OCI-LY1 (cell line): Measurements from ENCODE around the gene OGFR.

Source experiments
- H2AFZ ChIP-seq: fragments of 200-600 bp; sonication (generic), shearing (Covaris generic); 2 replicates; pipeline ENCODE4 v1.6.0; 2014; ENCODE audit warnings: antibody characterized with exemption, mild to moderate bottlenecking, low read length
- H3F3A ChIP-seq: fragments of 200-600 bp; sonication (generic), shearing (Covaris generic); 2 replicates; pipeline ENCODE4 v1.6.0; 2014; ENCODE audit warnings: mild to moderate bottlenecking, antibody characterized with exemption, low read length, moderate library complexity; ENCODE audit not compliant: insufficient read depth
- H3K27ac ChIP-seq: fragments of 200-600 bp; sonication (generic); 2 replicates; pipeline ENCODE4 v1.5.1; 2014; ENCODE audit warnings: low read length, mixed run types, mild to moderate bottlenecking, low read depth; ENCODE audit not compliant: poor library complexity, severe bottlenecking
- H3K27me3 ChIP-seq: fragments of 200-600 bp; sonication (generic); 2 replicates; pipeline ENCODE4 v1.6.0; 2014; ENCODE audit warnings: antibody characterized with exemption, mild to moderate bottlenecking, low read length, moderate library complexity; ENCODE audit not compliant: insufficient read depth
- H3K36me3 ChIP-seq: fragments of 200-600 bp; sonication (generic); 2 replicates; pipeline ENCODE4 v1.6.1; 2014; ENCODE audit warnings: mild to moderate bottlenecking, antibody characterized with exemption, low read length, moderate library complexity, mixed read lengths; ENCODE audit not compliant: insufficient read depth
- H3K4me1 ChIP-seq: fragments of 200-600 bp; sonication (generic); 2 replicates; pipeline ENCODE4 v1.5.1; 2014; ENCODE audit warnings: mild to moderate bottlenecking, low read length, moderate library complexity; ENCODE audit not compliant: insufficient read depth, severe bottlenecking
- H3K4me2 ChIP-seq: fragments of 200-600 bp; sonication (generic), shearing (Covaris generic); 2 replicates; pipeline ENCODE4 v1.6.1; 2014; ENCODE audit warnings: low read length
- H3K4me3 ChIP-seq: fragments of 200-600 bp; sonication (generic); 2 replicates; pipeline ENCODE4 v1.5.1; 2014; ENCODE audit warnings: low read length, low read depth, mild to moderate bottlenecking, mixed read lengths; ENCODE audit not compliant: poor library complexity, severe bottlenecking
- H3K79me2 ChIP-seq: fragments of 200-600 bp; shearing (Covaris generic); 2 replicates; pipeline ENCODE4 v1.6.1; 2016; ENCODE audit warnings: mixed run types, low read length, mixed read lengths; ENCODE audit not compliant: insufficient read depth
- H3K9ac ChIP-seq: fragments of 200-600 bp; sonication (generic), shearing (Covaris generic); 2 replicates; pipeline ENCODE4 v1.6.1; 2014; ENCODE audit warnings: mild to moderate bottlenecking, low read length, mixed read lengths
- H3K9me2 ChIP-seq: fragments of 200-600 bp; sonication (generic), shearing (Covaris generic); 2 replicates; pipeline ENCODE4 v1.6.1; 2014; ENCODE audit warnings: low read depth, mild to moderate bottlenecking, low read length, mixed read lengths
- H3K9me3 ChIP-seq: fragments of 200-600 bp; shearing (Covaris generic); 2 replicates; pipeline ENCODE4 v1.6.1; 2014; ENCODE audit warnings: low read length, mixed read lengths
- H4K20me1 ChIP-seq: fragments of 200-600 bp; sonication (generic), shearing (Covaris generic); 2 replicates; pipeline ENCODE4 v1.6.0; 2016; ENCODE audit warnings: mild to moderate bottlenecking, low read length; ENCODE audit not compliant: insufficient read depth
- CTCF ChIP-seq: fragments of 200-600 bp; sonication (generic), shearing (Covaris generic); IDR thresholded peaks from 2 replicates; pipeline ENCODE4 v1.5.1; 2017; ENCODE audit warnings: mild to moderate bottlenecking, antibody characterized with exemption, low read length, moderate library complexity, mixed read lengths
- EZH2 ChIP-seq: fragments of 200-600 bp; sonication (generic), shearing (Covaris generic); IDR thresholded peaks from 2 replicates; pipeline ENCODE4 v1.8.0; 2017; ENCODE audit warnings: borderline replicate concordance, mixed run types, mild to moderate bottlenecking, antibody characterized with exemption, low read length, moderate library complexity, mixed read lengths

The OGFR gene

GRCh38 chr20:62808211-62808865 is 3.7 kb downstream of the OGFR start:
- peaks cover 33% of the 10 kb centered on the region for H3K4me1 ChIP-seq
- H3K4me2 ChIP-seq: no peak overlapping the region
- no peaks in the 10 kb centered on the region for H3F3A ChIP-seq
- no peaks in the 10 kb centered on the region for H3K9me2 ChIP-seq
- no peaks in the 10 kb centered on the region for H3K27me3 ChIP-seq
- TF ChIP-seq EZH2: no peak
- peak; percentile 86 for TF ChIP-seq CTCF
- no peak overlapping the region for H3K4me3 ChIP-seq
- peaks cover 63% of the 10 kb centered on the region for H3K36me3 ChIP-seq
- H3K9me3 ChIP-seq: no peaks in the 10 kb centered on the region
- H3K9ac ChIP-seq: no peak overlapping the region
- no peaks in the 10 kb centered on the region for H4K20me1 ChIP-seq
- peaks cover 9% of the 10 kb centered on the region for H3K79me2 ChIP-seq
- no peak overlapping the region for H2AFZ ChIP-seq
- no peak overlapping the region for H3K27ac ChIP-seq

DNA sequence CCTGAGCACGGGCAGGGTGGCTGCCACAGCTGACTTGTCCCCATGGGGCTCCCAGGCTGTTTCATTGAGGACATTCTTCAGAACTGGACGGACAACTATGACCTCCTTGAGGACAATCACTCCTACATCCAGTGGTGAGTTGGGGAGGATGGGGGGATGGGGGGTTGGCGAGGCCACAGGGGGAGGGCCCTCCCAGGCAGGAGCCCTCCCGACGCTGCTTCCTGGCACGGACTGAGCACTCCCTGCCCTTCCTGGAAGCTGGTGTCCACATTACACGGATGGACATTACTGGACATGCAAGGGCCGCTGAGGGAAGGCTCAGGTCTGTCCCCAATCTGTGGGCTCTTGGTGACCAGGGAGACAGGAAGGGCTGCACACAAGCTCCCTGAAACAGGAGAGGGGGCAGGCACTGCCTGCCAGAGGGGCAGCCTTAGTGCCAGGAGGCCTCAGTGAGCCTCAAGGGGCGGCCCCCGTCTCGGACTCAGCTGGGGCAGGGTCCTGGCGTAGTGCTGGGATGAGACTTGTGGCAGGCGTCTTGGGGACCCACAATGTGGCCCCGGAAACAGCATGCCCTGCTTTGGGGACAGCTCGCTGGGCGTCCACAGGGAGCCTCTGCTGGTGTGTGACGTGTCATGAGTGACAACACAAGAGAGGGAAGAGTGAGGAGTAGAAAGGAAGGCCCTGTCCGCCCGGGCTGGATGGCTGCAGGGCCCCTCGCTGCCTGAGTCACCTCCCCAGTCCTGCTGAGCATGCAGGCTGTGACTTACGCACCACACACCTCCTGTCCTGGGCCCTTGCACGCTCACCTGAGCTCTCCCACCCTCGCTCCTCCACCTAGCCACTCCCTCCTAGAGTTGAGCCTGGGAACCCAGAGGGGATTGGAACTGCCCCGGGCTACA is 5.1 kb downstream of the OGFR start:
- Histone ChIP-seq H3K4me1 (peaks cover 26% of the 10 kb centered on the region), H3K9ac (no peak overlapping the region), H3F3A (no peaks in the 10 kb centered on the region), H3K79me2 (peaks cover 9% of the 10 kb centered on the region), H3K4me3 (no peak overlapping the region), H3K36me3 (peaks cover 72% of the 10 kb centered on the region), H3K4me2 (no peak overlapping the region), H4K20me1 (no peaks in the 10 kb centered on the region), H2AFZ (no peak overlapping the region), H3K9me2 (no peaks in the 10 kb centered on the region), H3K27ac (no peak overlapping the region), H3K27me3 (no peaks in the 10 kb centered on the region; the same call in 1 of the 2 replicates), H3K9me3 (no peaks in the 10 kb centered on the region)
- no peak for TF ChIP-seq CTCF
- no peak for TF ChIP-seq EZH2

DNA sequence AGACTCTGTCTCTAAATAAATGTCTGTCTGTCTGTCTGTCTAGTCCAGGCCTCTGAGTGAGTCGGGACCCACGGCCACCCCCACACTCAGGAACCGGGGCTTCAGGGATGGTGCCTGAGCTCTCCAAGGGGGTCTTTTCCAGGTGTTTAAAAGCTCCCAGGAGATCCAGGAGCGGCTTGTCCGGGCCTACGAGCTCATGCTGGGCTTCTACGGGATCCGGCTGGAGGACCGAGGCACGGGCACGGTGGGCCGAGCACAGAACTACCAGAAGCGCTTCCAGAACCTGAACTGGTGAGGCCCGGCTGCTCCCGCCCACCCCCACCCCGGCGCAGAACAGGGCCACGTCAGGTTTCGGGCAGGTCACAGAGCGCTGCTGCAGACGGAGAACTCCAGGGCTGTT is 6.7 kb downstream of the OGFR start:
- Histone ChIP-seq H2AFZ (no peak overlapping the region), H3K9me2 (no peaks in the 10 kb centered on the region), H3K4me1 (peaks cover 16% of the 10 kb centered on the region), H3K27me3 (no peaks in the 10 kb centered on the region; the same call in 1 of the 2 replicates), H3K9me3 (no peaks in the 10 kb centered on the region), H3K36me3 (peaks cover 68% of the 10 kb centered on the region), H3K79me2 (no peaks in the 10 kb centered on the region), H3F3A (no peaks in the 10 kb centered on the region), H3K4me3 (no peak overlapping the region), H4K20me1 (no peaks in the 10 kb centered on the region), H3K9ac (no peak overlapping the region), H3K4me2 (no peak overlapping the region), H3K27ac (no peak overlapping the region)
- TF ChIP-seq EZH2: no peak
- TF ChIP-seq CTCF: no peak
